Natural killer cell (primary cell): ENCODE data around the gene DCDC1. TPM values are rescaled to one million over a fixed set of nuclear protein-coding genes. Genes with fewer than 3 reads are reported as not detected.

ENCODE experiments used
- ATAC-seq, 3 donors: fragments of 150-1000 bp in 2 of 3; fragments of 200-7000 bp in 1 of 3; cut with Tn5 transposase; 1 replicate in 1 of 3; 2 replicates in 2 of 3; pipeline ENCODE4 v1.10.0; 2021; ENCODE audit warnings: mild to moderate bottlenecking in 2 of 3, moderate library complexity in 2 of 3
- DNase-seq, 2 donors: peaks; one replicate each; pipeline versions ENCODE4 v3.0.0 to v3.0.0-alpha.2; 2013 to 2021; ENCODE audit warnings: mixed read lengths in 1 of 2
- H3K27ac ChIP-seq: one replicate; pipeline ENCODE4 v1.5.1; 2013; ENCODE audit warnings: mild to moderate bottlenecking, low read length
- H3K27me3 ChIP-seq: one replicate; pipeline ENCODE4 v1.6.1; 2013; ENCODE audit warnings: low read length; ENCODE audit not compliant: control insufficient read depth, insufficient read depth
- H3K36me3 ChIP-seq: one replicate; pipeline ENCODE4 v1.6.1; 2013; ENCODE audit warnings: low read length; ENCODE audit not compliant: control insufficient read depth, insufficient read depth
- H3K4me1 ChIP-seq: one replicate; pipeline ENCODE4 v1.6.1; 2013; ENCODE audit warnings: low read length; ENCODE audit not compliant: control insufficient read depth, insufficient read depth
- H3K4me3 ChIP-seq: one replicate; pipeline ENCODE4 v1.5.1; 2013; ENCODE audit warnings: low read length
- H3K9me3 ChIP-seq: one replicate; pipeline ENCODE4 v1.6.1; 2013; ENCODE audit warnings: low read length; ENCODE audit not compliant: control insufficient read depth, insufficient read depth
- H3K27ac Mint-ChIP-seq, 2 donors: one replicate each; pipeline ENCODE4 v1.8.0; 2022; ENCODE audit warnings: mild to moderate bottlenecking in 2 of 2, mixed read lengths in 2 of 2, moderate library complexity in 1 of 2
- H3K27me3 Mint-ChIP-seq, 2 donors: one replicate each; pipeline ENCODE4 v1.8.0; 2022; ENCODE audit warnings: low read depth in 2 of 2, mixed read lengths in 2 of 2
- H3K36me3 Mint-ChIP-seq: one replicate; pipeline ENCODE4 v1.8.0; 2022; ENCODE audit warnings: mixed read lengths
- H3K4me1 Mint-ChIP-seq, 2 donors: one replicate each; pipeline ENCODE4 v1.8.0; 2022; ENCODE audit warnings: mixed read lengths in 2 of 2
- H3K4me3 Mint-ChIP-seq: one replicate; pipeline ENCODE4 v1.8.0; 2022; ENCODE audit warnings: mild to moderate bottlenecking, moderate library complexity, mixed read lengths
- H3K9me3 Mint-ChIP-seq, 2 donors: one replicate each; pipeline ENCODE4 v1.8.0; 2022; ENCODE audit warnings: mixed read lengths in 2 of 2
- WGBS: methylation state at CpG from one replicate; pipeline ENCODE4 v1.1.7; 2013; ENCODE audit warnings: missing lambda C conversion rate; ENCODE audit not compliant: insufficient coverage; 5-methylcytosine and 5-hydroxymethylcytosine counted together
- intact Hi-C: fragments of 100-400 bp; cut with micrococcal nuclease; formaldehyde crosslinking; loops from one replicate; pipeline ENCODE4 v1.14.2; 2022
- total RNA-seq, 4 donors: library from RNA; stranded (reverse); fragments of 120-200 nt in 1 of 4; gene quantifications; one replicate each; pipeline versions ENCODE4 v1.2.3 to v1.2.4, GENCODE V29; 2013 to 2022
- TF ChIP-seq, protein P1 (sequence below): fragments of 200-600 bp; IDR thresholded peaks from one replicate; pipeline ENCODE4 v1.8.0; 2022; ENCODE audit warnings: antibody characterized with exemption

DCDC1 gene
- total RNA-seq, 3 donors from 2014 or later (not counting 1 experiment from before 2014, with no cell fraction given) = not detected

DNA sequence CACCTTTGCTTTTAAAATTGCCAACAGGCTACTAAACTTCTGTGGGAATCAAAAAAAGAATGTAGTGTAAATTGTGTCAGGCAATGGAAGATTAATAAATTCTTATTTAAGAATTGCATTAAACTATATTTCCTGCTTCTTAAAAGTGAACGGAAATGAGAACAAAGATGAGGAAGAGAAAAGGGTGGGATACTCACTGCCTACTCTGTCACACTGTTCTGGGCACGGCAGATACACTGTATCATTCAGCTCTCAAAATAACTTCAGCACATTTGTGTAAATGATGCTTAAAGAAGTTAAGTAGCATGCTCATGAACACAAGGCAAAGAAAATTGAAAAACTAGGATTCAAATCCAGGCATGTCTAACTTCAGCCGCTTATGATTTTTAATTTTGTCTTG lies 218.7 kb downstream of the DCDC1 start:
- Mint-ChIP-seq H3K4me1 (no peaks in the 10 kb centered on the region), H3K36me3 (no peaks in the 10 kb centered on the region), H3K4me3 (no peak overlapping the region), H3K9me3 (peaks cover 5 to 6% of the 10 kb centered on the region in 2 donors), H3K27me3 (no peaks in the 10 kb centered on the region), H3K27ac (no peak overlapping the region)
- Histone ChIP-seq H3K27me3 (no peaks in the 10 kb centered on the region), H3K9me3 (no peaks in the 10 kb centered on the region), H3K36me3 (no peaks in the 10 kb centered on the region), H3K4me1 (no peaks in the 10 kb centered on the region), H3K27ac (no peak overlapping the region), H3K4me3 (no peak overlapping the region)
- TF ChIP-seq, protein P1, sequence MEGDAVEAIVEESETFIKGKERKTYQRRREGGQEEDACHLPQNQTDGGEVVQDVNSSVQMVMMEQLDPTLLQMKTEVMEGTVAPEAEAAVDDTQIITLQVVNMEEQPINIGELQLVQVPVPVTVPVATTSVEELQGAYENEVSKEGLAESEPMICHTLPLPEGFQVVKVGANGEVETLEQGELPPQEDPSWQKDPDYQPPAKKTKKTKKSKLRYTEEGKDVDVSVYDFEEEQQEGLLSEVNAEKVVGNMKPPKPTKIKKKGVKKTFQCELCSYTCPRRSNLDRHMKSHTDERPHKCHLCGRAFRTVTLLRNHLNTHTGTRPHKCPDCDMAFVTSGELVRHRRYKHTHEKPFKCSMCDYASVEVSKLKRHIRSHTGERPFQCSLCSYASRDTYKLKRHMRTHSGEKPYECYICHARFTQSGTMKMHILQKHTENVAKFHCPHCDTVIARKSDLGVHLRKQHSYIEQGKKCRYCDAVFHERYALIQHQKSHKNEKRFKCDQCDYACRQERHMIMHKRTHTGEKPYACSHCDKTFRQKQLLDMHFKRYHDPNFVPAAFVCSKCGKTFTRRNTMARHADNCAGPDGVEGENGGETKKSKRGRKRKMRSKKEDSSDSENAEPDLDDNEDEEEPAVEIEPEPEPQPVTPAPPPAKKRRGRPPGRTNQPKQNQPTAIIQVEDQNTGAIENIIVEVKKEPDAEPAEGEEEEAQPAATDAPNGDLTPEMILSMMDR = no peak
- intact Hi-C loops = no loop called here
- DNase-seq (no peak), ATAC-seq (no peak)
- WGBS = 90% methylated on average over 1 of the region's 3 CpGs

DNA sequence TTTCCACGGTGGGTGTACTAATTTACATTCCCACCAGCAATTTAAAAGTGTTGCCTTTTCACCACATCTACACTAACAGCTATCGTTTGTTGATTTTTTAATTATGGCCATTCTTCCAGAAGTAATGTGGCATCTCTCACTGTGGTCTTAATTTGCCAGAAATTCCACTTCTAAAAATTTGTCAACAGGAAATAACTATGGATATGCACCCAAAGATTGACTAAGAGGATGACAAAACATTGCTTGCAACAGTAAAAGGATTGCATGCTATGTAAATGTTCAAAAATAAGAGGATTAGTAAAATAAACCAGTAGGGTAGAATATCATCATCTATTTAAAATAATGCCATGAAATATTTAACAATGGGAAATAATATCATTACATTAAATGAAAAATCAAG lies 219.5 kb downstream of the DCDC1 start:
- Histone ChIP-seq H3K9me3 (no peaks in the 10 kb centered on the region), H3K4me1 (no peaks in the 10 kb centered on the region), H3K4me3 (no peak overlapping the region), H3K36me3 (no peaks in the 10 kb centered on the region), H3K27me3 (no peaks in the 10 kb centered on the region), H3K27ac (no peak overlapping the region)
- ATAC-seq = no peak
- intact Hi-C loops = no loop called here
- Mint-ChIP-seq H3K4me3 (no peak overlapping the region), H3K27me3 (no peaks in the 10 kb centered on the region), H3K9me3 (peaks cover 5 to 6% of the 10 kb centered on the region in 2 donors), H3K36me3 (no peaks in the 10 kb centered on the region), H3K4me1 (no peaks in the 10 kb centered on the region), H3K27ac (no peak overlapping the region)
- WGBS = 88% methylated on average over 2 of the region's 2 CpGs
- TF ChIP-seq, protein P1 = no peak
- no peak for DNase-seq

DNA sequence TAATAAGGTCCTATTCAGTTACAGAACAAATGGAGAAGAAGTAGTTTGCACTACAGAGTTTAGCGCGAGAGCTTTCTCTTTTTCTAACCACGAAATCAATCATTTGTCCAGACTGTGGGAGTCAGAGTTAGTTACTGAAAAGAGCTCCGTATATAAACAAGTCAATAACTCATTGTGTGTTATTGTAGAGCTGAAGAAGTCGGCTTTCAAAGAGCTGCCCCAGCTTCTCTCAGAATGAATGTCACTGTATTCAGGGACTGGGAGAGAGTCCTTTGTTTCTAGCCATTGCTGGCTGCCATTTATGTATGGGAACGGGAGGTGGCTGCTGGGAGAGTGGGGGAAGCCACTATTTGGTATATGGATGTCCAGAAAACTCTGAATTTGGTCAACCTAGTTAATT lies 227.8 kb downstream of the DCDC1 start:
- Histone ChIP-seq H3K4me3 (no peak overlapping the region), H3K36me3 (no peaks in the 10 kb centered on the region), H3K4me1 (no peaks in the 10 kb centered on the region), H3K9me3 (no peaks in the 10 kb centered on the region), H3K27me3 (no peaks in the 10 kb centered on the region), H3K27ac (no peak overlapping the region)
- 10% methylated on average over 3 of the region's 6 CpGs for WGBS
- TF ChIP-seq, protein P1 = no peak
- no peaks in the 10 kb centered on the region for H3K4me1 Mint-ChIP-seq
- no peak overlapping the region for H3K27ac Mint-ChIP-seq
- intact Hi-C loops = no loop called here
- H3K27me3 Mint-ChIP-seq = no peaks in the 10 kb centered on the region
- no peak for ATAC-seq
- peaks cover 0 to 2% of the 10 kb centered on the region in 2 donors for H3K9me3 Mint-ChIP-seq
- no peaks in the 10 kb centered on the region for H3K36me3 Mint-ChIP-seq
- no peak overlapping the region for H3K4me3 Mint-ChIP-seq
- DNase-seq = no peak

DNA sequence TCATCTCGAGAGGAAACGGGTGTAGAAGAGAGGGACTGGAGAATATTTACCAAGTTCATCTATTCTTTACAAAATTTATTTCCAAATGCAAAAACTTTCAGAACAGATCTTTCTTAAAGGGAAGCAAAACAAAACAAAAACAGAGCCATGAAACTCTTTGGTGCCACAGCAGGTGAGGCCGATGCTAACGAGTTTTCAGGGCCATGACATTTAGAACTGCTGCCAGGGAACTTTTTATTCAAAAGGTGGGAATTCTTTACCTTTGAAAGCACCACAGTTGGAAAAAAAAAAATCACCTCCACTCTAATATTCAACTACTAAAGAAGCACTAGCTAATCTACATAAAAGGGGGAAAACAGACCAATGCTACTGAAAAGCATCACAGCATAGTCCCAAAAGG lies 230.1 kb downstream of the DCDC1 start:
- Histone ChIP-seq H3K27ac (no peak overlapping the region), H3K9me3 (no peaks in the 10 kb centered on the region), H3K4me3 (no peak overlapping the region), H3K36me3 (no peaks in the 10 kb centered on the region), H3K4me1 (no peaks in the 10 kb centered on the region), H3K27me3 (no peaks in the 10 kb centered on the region)
- Mint-ChIP-seq H3K4me3 (no peak overlapping the region), H3K9me3 (no peaks in the 10 kb centered on the region), H3K4me1 (no peaks in the 10 kb centered on the region), H3K27me3 (no peaks in the 10 kb centered on the region), H3K27ac (no peak overlapping the region), H3K36me3 (no peaks in the 10 kb centered on the region)
- no peak for ATAC-seq
- intact Hi-C loops = no loop called here
- 68% methylated on average over 2 of the region's 4 CpGs for WGBS
- TF ChIP-seq, protein P1 = no peak
- no peak for DNase-seq
